Measurements from ENCODE around the gene FBXL15. TPM values are rescaled to one million over a fixed set of nuclear protein-coding genes. Genes with fewer than 3 reads are reported as not detected.
A peak's percentile ranks its signal among the peaks of the same experiment; 100 is the strongest.

FBXL15 gene
- total and polyA plus RNA-seq, 9 of the 15 experiments (the other 6 are each of a cell fraction or from before 2014, with no cell fraction given), result 0.08 to 25.9 (median 3.5) TPM

GRCh38 chr10:102422545-102423129, 2.0 kb downstream of the FBXL15 start (continued):
- TF ChIP-seq MGA (IDR thresholded peaks at IDR 0.05) (peak; percentile 93), SRF (CRISPR knock-in tag; IDR thresholded peaks at IDR 0.05) (peak in 1 of 2 experiments; percentile 76; a peak in 2 of 4 replicates), HNRNPUL1 (IDR thresholded peaks at IDR 0.05; ENCODE audit: low read length) (no peak), NR0B1 (IDR thresholded peaks at IDR 0.05; ENCODE audit: partially characterized antibody) (no peak), NBN (IDR thresholded peaks at IDR 0.05; ENCODE audit: low read depth) (0 out of 2 replicates have a peak, but pooled peaks have one; percentile 38), SNRNP70 (optimal IDR thresholded peaks at IDR 0.05; ENCODE audit: low read depth, low read length) (no peak), SMARCC2 (IDR thresholded peaks at IDR 0.05; ENCODE audit: low read depth) (peak; percentile 69)
- TF ChIP-seq, protein P1, sequence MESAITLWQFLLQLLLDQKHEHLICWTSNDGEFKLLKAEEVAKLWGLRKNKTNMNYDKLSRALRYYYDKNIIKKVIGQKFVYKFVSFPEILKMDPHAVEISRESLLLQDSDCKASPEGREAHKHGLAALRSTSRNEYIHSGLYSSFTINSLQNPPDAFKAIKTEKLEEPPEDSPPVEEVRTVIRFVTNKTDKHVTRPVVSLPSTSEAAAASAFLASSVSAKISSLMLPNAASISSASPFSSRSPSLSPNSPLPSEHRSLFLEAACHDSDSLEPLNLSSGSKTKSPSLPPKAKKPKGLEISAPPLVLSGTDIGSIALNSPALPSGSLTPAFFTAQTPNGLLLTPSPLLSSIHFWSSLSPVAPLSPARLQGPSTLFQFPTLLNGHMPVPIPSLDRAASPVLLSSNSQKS (CRISPR knock-in tag; IDR thresholded peaks at IDR 0.05), result no peak
- TF ChIP-seq, protein P2, sequence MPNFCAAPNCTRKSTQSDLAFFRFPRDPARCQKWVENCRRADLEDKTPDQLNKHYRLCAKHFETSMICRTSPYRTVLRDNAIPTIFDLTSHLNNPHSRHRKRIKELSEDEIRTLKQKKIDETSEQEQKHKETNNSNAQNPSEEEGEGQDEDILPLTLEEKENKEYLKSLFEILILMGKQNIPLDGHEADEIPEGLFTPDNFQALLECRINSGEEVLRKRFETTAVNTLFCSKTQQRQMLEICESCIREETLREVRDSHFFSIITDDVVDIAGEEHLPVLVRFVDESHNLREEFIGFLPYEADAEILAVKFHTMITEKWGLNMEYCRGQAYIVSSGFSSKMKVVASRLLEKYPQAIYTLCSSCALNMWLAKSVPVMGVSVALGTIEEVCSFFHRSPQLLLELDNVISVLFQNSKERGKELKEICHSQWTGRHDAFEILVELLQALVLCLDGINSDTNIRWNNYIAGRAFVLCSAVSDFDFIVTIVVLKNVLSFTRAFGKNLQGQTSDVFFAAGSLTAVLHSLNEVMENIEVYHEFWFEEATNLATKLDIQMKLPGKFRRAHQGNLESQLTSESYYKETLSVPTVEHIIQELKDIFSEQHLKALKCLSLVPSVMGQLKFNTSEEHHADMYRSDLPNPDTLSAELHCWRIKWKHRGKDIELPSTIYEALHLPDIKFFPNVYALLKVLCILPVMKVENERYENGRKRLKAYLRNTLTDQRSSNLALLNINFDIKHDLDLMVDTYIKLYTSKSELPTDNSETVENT (CRISPR knock-in tag; IDR thresholded peaks at IDR 0.05), result peak; percentile 26; the same call in 1 of the 2 replicates
